HG02588 (cell line): ENCODE measurements around the gene XPR1.

ENCODE experiments used
- ATAC-seq: cut with Tn5 transposase; IDR thresholded peaks from one replicate; pipeline ENCODE4 v1.9.1; 2021; ENCODE audit warnings: mild to moderate bottlenecking, moderate library complexity; ENCODE audit not compliant: unreplicated experiment

The XPR1 gene

DNA sequence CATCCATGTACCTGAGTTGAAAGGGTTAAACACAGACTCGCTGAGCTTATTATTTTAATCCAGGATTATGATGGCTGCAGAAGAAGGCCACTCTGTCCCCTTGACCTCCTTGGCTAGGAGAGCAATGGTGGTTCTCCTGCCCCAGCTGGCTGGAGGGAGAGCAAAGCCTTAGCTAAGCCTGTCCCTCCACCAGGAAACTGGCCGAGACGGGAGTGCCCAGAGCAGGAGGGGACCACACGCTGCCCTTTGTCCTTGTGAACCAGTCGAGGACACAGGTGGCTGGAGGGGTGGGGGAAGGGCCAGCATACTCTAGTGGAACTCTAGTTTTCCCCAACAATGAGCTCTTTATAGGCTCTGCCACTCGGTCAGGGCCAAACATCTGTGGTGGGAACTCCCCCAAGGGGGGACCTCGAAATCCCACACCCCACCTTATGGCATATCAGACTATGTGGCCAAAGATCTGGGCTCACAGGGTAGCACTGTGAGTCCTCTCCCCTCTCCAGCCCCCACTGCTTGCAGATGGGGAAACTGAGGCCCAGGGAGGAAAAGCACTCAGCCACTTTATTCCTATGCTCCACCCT, 293.7 kb downstream of the XPR1 start:
- ATAC-seq, result no peak

DNA sequence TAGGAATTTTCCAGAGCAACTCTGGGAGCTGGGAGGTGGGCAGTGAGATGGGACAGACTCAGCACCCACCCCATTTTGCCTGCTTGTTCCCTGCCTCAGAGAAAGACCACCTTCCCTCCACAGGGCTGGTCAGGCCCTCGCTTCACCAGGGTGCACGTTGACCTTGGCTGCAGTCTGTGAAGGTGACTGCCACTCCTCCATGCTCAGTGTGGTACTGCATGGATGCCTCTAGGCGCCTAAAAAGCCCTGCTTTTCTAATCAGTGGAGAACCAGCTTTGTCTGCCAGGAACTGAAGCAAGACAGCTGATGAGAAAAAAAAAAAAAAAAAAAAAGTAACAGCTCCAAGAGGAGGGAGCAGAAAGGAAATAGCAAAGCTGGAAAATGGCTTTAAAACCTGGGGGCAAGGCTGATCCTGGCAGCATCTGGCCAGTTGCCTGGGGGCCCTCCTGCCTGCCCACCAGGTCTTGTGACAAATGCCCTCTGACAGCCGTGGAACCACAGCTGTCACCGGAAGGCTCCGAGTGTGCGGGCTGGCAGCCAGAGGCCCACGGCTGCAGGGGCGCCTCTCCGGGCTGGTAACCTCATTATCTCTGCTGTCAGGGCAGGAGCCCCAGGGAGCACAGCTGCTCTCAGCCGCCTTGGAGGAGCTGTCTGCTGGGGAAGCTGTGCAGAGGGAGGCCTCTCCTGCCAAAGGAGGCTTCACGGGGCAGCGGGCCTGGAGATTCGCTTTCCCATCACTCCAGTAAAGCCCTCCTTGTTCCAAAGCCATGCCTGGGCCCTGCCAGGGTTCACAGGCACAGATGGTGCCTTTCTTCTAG, 294.6 kb downstream of the XPR1 start:
- no peak for ATAC-seq

DNA sequence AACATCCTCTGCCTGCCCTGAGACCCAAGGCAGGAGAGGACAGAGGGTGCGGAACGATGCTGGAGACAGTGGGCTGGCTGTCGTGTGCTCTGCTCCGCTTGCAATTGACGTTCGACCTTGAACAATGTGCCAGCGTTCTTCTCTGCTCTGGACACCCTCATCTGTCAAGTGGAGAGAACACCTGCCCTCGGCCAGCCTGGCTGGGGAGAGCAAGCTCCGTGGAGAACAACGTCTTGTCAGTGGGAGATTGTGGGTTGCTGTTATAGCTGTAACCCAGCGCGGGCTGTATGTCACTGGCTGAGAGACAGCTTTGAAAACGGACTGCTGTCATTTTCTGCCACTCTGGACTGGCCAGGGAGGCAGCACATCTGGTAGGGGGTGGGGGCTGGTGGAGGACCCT, 295.5 kb downstream of the XPR1 start:
- no peak for ATAC-seq

DNA sequence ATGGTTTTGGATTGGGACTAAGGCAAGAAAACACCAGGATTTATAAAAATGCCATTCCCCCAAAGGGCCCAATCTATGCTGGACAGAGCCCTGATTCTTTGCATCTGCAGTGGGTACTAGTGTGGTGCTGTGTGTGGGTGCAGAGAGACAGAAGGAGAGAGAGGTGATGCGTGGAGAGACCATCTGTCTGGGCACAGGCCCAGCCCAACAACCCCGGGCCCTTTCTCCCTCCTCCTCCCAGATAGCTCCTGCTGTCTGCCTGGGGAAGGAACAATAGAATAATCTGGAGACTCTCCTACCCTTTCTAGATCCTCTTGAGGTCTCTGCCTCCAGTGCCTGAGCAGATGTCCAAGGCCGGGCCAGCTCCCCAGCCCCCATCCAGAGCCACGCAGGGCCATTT, 296.0 kb downstream of the XPR1 start:
- ATAC-seq, result no peak

DNA sequence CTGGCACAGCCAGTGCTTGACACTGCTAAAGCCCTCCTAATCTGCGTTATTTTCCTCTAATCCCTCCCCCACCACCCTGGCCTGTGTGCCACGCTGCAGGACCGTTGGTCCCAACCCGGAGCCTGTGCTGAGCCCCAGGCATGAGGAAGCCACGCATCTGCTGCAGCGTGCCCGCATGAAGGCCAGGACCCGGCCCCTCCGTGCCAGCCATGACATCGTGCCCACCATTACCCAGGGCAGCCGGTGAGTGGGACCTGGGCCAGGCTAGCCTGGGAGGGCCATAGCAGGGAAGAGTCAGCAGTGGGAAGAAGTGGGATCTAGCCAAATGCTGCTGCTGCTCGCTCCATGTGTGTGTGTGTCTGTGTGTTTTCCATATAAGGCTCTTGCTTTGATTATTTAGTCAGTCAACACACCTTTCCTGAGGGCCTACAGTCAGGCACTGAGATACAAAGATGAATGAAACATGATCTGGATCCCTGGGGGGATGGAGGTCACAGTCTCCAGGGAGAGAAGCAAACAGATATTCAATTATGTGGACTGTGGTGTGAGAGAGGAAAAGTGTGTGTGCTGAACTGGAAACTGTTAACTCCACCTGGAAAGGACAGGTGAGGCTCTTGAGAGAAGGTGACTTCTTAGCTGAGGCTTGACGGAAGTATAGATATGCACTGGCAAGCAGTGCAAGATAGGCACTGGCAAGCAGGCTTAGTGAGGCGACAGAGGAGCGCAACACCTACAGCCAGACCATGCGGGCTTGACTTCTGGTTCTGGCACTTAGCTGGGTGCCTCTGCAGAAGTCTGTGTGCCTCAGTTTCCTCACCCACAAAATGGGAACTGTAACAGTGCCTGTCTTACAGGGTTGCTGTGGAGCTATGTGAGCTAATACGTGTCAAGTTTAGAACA, 296.8 kb downstream of the XPR1 start:
- ATAC-seq, result no peak

DNA sequence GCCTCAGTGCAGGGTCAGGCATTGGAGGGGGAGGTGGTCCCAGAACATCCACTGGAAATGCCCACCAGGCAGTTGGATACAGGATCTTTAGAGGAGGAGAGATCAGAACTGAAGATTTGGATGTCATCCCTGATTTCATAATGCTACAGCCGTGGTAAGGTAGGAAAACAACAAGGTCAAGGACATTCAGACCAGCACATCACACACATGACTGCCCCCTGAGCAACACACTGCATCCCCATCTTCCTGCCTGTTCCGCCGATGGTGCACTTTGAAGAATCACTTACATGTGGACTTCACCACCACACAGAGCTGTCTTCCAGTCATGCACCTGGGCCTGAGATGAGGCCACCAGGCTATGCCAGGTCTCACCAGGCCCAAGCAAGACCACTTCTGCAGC, 297.6 kb downstream of the XPR1 start:
- ATAC-seq, result no peak

DNA sequence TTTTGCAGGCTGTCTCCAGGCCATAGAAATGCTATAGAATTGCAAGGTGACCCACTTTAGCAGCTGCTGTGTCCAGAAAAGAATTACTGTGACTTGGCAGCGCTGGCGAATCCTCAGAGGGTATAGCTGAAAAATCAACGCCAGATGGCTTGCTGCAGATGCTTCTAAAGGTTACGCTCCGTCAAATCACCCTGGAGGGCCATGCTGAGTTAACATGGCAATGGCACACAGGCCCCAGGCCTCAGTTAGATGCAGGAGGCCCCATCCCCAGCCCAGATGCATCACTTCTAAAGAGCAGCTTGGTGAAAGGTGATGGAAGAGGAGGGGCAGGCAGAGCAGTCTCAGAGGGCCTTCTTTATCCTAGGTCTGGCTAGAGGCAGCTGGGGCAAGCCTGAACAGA, 298.9 kb downstream of the XPR1 start:
- no peak for ATAC-seq

DNA sequence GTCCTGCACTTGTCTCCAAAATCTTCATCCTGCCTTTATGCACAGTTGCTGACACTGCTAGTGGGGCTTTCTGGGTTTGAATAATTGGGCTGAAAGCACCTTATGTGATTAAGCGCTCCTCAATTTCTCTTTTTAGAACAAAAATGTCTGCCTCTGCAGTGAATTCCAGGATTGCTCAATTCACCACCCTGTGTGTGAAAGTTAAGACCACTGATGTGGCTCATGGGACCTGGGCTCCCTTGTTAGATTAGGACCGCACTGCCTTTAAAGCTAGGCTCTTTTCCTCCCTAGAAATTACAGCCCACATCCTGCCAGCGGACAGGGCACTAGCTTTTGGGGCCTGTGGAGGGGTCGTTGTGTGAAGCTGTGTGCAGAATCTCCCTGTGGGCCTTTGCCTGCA, 299.7 kb downstream of the XPR1 start:
- ATAC-seq, result no peak

DNA sequence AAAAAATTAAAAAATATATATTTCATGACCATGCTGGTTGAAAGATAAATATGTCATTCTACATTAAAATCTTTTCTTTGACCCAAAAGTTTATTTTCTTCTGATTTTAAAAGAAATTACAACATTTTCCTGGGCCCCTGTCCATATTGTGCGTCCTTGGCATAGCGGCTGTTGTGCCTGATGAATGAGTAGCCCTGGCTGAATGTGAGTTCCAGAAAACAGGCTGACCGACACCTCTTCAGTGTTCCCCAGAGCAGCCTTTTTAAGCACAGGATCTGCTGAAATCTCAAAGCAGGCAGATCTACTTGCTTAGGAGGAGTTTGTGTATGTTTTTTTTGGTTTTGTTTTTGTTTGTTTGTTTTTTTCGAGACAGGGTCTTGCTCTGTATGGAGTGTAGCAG, 300.6 kb downstream of the XPR1 start:
- no peak for ATAC-seq

DNA sequence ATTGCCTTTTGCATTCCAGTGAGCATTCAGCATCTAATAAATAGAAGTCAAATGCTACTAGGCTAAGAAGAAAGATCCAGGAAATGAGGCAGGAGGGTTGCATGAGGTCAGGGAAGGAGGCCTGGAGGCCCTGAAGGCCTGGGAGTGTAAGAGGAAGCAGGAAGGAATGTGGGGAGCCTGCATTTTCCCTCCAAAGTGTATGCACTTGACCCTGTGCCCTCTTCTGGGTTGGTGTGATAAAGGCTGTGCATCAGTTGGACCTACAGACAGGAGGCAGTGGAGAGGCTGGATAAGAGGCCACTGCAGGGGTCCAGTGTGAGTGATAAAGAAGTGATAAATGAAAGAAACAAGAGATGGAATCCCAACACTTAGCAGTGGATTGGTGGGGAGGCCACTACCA, 301.3 kb downstream of the XPR1 start:
- ATAC-seq, result no peak

DNA sequence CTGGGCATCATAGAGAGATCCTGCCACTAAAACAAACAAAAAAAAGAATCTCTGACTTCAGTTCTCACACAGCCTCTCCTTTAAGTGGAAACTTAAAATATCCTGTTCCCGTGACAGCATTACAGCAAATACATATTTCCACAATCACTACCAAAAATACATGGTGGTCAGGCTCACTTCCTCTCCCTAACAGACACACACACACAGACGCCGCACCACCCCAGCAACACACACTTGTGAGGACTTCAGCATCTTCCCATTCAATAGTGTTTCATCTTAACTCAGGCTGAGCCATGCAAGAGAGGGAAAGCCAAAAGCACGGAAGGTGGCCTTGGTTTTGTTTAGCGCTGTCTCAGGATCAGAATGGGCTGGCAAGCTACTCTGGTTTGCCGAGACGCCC, 302.7 kb downstream of the XPR1 start:
- ATAC-seq, result no peak

DNA sequence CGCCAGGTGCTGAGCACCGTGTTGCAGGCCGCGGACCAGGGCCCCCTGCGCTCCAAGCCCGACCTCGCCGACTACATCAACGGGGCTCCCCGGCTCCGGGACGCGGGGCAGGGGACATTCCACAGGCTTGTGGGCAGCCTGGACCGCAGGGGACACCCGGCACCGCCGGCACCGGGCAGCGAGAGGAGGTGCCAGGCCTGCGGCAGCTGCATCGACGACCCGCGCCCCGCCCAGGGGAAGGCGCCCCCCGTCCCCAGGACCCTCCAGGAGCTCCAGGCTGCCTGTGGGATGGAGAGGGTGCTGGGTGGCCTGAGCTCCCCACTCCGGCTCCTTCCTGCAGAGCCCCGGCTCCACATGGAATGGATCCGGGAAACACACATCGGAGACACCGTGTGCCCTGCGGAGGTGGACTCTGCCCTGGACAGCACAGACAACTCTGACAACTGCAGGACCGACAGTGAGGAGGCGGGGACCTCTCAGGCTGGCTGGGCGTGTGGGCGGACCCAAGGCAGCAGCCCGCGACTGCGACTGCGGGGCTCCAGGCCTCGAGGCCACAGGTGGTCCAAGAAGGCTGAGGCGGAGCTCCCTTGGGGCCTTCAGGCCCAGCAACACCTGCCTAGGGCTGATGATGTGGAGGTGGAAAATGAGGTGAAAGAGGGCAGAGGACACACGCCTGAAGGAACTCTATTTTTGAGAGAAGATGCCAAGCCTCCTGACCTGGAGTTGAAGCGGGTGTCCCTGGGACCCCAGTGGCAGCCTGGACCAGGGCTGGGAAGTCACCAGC, 303.7 kb downstream of the XPR1 start:
- ATAC-seq, result no peak

DNA sequence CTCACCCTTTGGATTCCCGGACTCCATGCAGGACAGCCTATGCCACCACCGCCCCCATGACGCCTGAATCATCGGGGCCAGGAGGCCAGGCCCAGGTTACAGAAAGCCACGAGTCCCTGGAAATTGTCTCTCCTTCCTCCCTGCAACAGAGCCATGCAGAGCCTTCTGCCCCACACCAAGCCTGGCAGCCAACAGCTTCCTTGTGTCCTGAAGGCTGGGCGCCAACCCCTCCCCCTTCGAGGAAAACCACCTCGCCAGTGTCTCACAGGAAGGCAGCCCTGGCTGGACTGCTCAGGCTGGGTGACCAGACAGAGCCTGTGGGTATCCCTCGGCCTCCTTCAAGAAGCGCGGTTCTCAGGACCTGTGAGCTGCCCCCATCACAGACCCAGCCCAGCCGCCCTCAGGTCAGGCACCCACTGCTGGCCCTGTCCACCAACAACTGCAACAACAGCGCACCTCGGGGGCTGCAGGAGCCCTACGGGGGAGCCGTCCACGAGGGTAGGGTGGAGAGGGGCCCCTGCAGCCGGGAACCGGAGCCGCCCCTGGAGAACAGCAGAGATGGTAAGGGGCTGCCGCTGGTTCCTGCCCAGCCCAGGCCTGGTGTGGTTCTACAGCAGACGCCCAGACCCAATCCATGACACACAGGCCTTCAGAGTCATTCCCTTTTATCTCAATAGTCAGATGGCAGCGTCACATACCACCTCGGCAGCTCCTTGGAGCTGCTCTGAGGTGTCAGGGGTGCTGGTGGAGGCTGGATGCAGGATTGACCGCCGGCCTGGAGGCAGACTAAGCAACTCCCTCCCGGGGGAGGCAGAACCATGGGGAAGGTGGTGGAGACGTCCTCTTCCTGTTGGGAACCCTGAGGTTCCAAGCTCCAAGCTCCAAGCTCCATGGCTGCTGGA, 304.5 kb downstream of the XPR1 start:
- ATAC-seq, result no peak

DNA sequence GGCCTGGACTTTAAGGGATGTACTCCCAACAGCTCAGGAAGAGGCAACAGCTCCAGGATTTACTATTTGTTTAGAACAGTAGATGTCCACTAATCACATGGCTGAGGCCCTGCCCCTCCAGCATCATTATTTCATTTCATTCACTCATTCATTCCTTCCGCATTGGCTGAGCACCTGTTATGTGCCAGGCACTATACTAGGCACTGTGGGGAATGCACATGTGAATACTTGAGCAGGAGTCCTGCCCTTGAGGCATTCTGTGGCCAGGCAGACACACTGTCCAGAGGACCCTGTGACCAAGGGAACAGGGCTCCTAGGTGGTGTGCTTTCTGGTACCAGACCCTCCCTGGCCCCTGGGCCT, 305.2 kb downstream of the XPR1 start:
- no peak for ATAC-seq

DNA sequence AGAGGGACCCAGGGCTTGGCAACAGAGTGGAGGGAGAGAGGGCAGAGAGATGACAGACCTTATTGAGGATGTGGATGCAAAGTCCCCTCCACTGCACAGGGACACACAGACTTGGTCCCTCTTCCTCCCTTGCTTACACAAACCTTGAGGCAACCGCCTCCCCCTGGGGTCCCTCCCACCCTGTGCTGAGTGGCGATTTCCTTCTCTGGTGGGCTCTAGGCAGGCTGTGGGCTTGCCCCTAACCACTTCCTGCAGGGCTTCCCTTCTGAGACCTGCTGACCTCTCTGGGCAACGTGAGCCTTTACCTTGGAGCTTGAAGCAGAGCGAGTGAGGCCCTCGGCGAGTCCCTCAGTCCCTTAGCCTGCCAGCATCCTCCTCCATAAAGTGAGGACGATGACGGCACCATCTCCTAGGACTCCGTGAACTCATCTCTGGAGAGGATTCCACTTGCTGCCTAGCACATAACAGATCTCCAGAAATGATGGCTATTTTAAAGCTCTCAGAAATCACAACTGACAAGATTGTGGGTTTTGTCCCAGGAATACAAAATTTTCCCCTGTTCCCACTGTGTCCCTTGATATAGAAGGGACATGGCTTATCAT, 305.9 kb downstream of the XPR1 start:
- ATAC-seq, result no peak

DNA sequence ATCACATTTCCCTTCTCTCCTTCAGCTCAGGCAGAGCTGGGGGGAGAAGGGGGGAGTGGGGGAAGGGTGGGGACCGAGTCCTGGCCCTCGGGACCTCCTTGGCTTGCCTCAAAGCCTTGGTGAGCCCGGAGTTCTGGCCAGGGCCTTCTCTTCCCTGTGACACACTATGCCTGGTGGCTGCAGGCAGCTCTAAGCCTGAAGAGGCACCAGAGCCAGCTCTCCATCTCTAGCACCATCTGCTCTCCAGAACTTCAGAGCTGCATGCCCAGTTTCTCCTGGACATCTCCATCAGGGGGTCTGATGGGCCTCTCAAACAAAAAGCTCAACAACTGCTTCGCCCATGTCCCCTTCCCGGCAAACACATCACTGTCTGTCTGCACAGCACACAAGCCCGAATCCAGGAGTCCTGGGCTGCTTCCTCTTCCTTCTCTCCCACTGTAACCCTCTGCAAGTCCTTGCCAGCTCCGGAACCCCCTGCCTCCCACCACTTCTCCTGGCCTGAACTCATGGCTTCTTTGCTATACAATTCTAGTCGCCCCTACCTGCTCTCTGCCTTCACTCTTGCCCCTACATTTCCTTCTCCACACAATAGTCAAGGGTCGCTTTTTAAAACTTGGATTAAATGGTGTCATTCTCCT, 307.4 kb downstream of the XPR1 start:
- ATAC-seq, result no peak

DNA sequence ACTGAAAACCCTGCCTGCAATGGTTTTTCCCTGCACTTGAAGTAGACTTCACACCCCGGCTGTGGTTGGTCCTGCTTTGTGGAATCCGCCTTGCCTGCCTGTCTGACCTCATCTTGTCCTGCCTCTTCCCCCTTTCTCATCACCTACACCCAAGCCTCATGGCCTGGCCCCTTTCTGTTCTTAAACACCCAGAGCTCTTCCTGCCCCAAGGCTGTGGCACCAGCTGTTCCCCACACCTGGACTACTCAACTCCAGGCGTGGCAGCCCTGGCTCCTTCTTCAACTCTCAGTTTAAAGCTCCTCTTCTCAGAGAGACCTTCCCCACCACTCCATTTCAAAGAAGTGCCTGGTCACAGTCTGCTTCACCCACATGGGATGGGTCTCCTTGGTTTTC, 307.9 kb downstream of the XPR1 start:
- no peak for ATAC-seq
